GM18858 (cell line): Measurements from ENCODE around the gene NRXN3.

Experiments
- ATAC-seq: cut with Tn5 transposase; IDR thresholded peaks from one replicate; pipeline ENCODE4 v1.9.1; 2021; ENCODE audit not compliant: unreplicated experiment

Gene NRXN3

GRCh38 chr14:79543967-79544697 is 1374.0 kb downstream of the NRXN3 start:
- no peak for ATAC-seq

GRCh38 chr14:79544698-79545070 is 1374.5 kb downstream of the NRXN3 start:
- ATAC-seq: no peak

- ATAC-seq: no peak
Observed at GRCh38 chr14:79548836-79549235, 1378.7 kb downstream of the NRXN3 start.

- no peak for ATAC-seq
Observed at GRCh38 chr14:79549515-79549914, 1379.3 kb downstream of the NRXN3 start.

GRCh38 chr14:79551523-79551922 is 1381.3 kb downstream of the NRXN3 start:
- ATAC-seq: no peak

- ATAC-seq: no peak
Observed at GRCh38 chr14:79552778-79553177, 1382.6 kb downstream of the NRXN3 start.

- ATAC-seq: no peak
Observed at GRCh38 chr14:79554816-79555215, 1384.6 kb downstream of the NRXN3 start.

GRCh38 chr14:79555429-79555828 is 1385.3 kb downstream of the NRXN3 start:
- no peak for ATAC-seq

GRCh38 chr14:79557309-79557708 is 1387.1 kb downstream of the NRXN3 start:
- ATAC-seq: no peak

- ATAC-seq: no peak
Observed at GRCh38 chr14:79562185-79562584, 1392.0 kb downstream of the NRXN3 start.

- ATAC-seq: no peak
Observed at GRCh38 chr14:79564371-79564770, 1394.2 kb downstream of the NRXN3 start.

- no peak for ATAC-seq
Observed at GRCh38 chr14:79567306-79567705, 1397.1 kb downstream of the NRXN3 start.

- no peak for ATAC-seq
Observed at GRCh38 chr14:79568594-79568993, 1398.4 kb downstream of the NRXN3 start.

GRCh38 chr14:79569072-79569471 is 1398.9 kb downstream of the NRXN3 start:
- ATAC-seq: no peak

- ATAC-seq: no peak
Observed at GRCh38 chr14:79570648-79571047, 1400.5 kb downstream of the NRXN3 start.

- ATAC-seq: no peak
Observed at GRCh38 chr14:79571366-79571765, 1401.2 kb downstream of the NRXN3 start.

- ATAC-seq: no peak
Observed at GRCh38 chr14:79573486-79573885, 1403.3 kb downstream of the NRXN3 start.

GRCh38 chr14:79575032-79575431 is 1404.9 kb downstream of the NRXN3 start:
- no peak for ATAC-seq

- ATAC-seq: no peak
Observed at GRCh38 chr14:79576424-79576823, 1406.3 kb downstream of the NRXN3 start.

GRCh38 chr14:79578470-79578869 is 1408.3 kb downstream of the NRXN3 start:
- no peak for ATAC-seq

- no peak for ATAC-seq
Observed at GRCh38 chr14:79580414-79580813, 1410.2 kb downstream of the NRXN3 start.

- ATAC-seq: no peak
Observed at GRCh38 chr14:79580906-79581305, 1410.7 kb downstream of the NRXN3 start.

- no peak for ATAC-seq
Observed at GRCh38 chr14:79581912-79582576, 1411.9 kb downstream of the NRXN3 start.
